K562 (cell line): Measurements from ENCODE around the gene TAX1BP1. TPM values are rescaled to one million over a fixed set of nuclear protein-coding genes. Genes with fewer than 3 reads are reported as not detected.

Source experiments
- ATAC-seq: fragments of 200-7000 bp; cut with Tn5 transposase; 3 replicates; pipeline ENCODE4 v1.9.1; 2020; ENCODE audit warnings: moderate library complexity
- BruUV-seq: library from RNA; stranded (reverse); fragments of 400-500 nt; replicated peaks from 2 replicates; lab custom pipeline; 2021; lab: Mats Ljungman, UMichigan
- CTCF ChIA-PET: fragments of 300-600 bp; formaldehyde crosslinking; extraction: SDS; loops from one replicate; lab custom pipeline; 2021; ENCODE audit warnings: low intra/inter-chr PET ratio; lab: Yijun Ruan, JAX
- POLR2A ChIA-PET: fragments of 300-600, 350-650 bp; sonication (Branson Sonifier 250); formaldehyde crosslinking; extraction: SDS; loops from one replicate; lab custom pipeline; 2021; ENCODE audit warnings: antibody characterized with exemption, inconsistent platforms; lab: Yijun Ruan, JAX
- DNase-seq, 4 experiments: peaks; one replicate each; pipeline versions ENCODE4 v3.0.0 to v3.0.0-alpha.2; 2011 to 2018; ENCODE audit warnings: low spot score in 3 of 4, mixed read lengths in 3 of 4; ENCODE audit errors: extremely low read depth in 1 of 4
- FAIRE-seq: peaks from 2 replicates; lab custom pipeline; 2011; peaks lifted over from hg19 to GRCh38; lab: Jason Lieb, UNC
- H2AFZ ChIP-seq: 2 replicates; pipeline ENCODE4 v1.6.0; 2011; ENCODE audit warnings: low read depth, low read length, control low read depth, inconsistent platforms
- H3K27ac ChIP-seq: fragments of 200-600 bp; 3 replicates; pipeline ENCODE4 v1.8.0; 2011; ENCODE audit warnings: low read depth, mild to moderate bottlenecking, control low read depth, inconsistent platforms, low read length, moderate library complexity, mixed read lengths; ENCODE audit errors: extremely low read depth
- H3K27me3 ChIP-seq, 2 experiments: fragments of 300-600 bp in 1 of 2; 2 replicates in 1 of 2; 3 replicates in 1 of 2; pipeline versions ENCODE4 v1.6.0 to v1.8.0; 2011; ENCODE audit warnings: inconsistent platforms in 2 of 2, low read length in 2 of 2, mild to moderate bottlenecking in 1 of 2, mixed read lengths in 1 of 2, moderate library complexity in 1 of 2; ENCODE audit not compliant: control insufficient read depth in 2 of 2, insufficient read depth in 2 of 2
- H3K36me3 ChIP-seq: fragments of 300-600 bp; 3 replicates; pipeline ENCODE4 v1.8.0; 2011; ENCODE audit warnings: mild to moderate bottlenecking, low read length, inconsistent platforms; ENCODE audit not compliant: control insufficient read depth, insufficient read depth
- H3K4me1 ChIP-seq, 2 experiments: fragments of 200-600 bp in 1 of 2; replicated peaks in 1 of 2; 2 replicates in 1 of 2; 3 replicates in 1 of 2; pipeline versions ENCODE4 v1.5.1 to v1.8.0; 2011; ENCODE audit warnings: inconsistent platforms in 2 of 2, low read length in 2 of 2, mild to moderate bottlenecking in 1 of 2, mixed read lengths in 1 of 2, moderate library complexity in 1 of 2; ENCODE audit not compliant: control insufficient read depth in 2 of 2, insufficient read depth in 2 of 2
- H3K4me2 ChIP-seq: 2 replicates; pipeline ENCODE4 v1.6.1; 2011; ENCODE audit warnings: low read length, control low read depth, inconsistent platforms, mixed read lengths; ENCODE audit not compliant: insufficient read depth
- H3K4me3 ChIP-seq: fragments of 200-600 bp; sonication (generic), shearing (Covaris generic); 2 replicates; pipeline ENCODE4 v1.5.1; 2016; ENCODE audit warnings: control low read depth, inconsistent platforms
- H3K79me2 ChIP-seq: fragments of 200-600 bp; 3 replicates; pipeline ENCODE4 v1.8.0; 2011; ENCODE audit warnings: low read length, inconsistent platforms; ENCODE audit not compliant: control insufficient read depth, insufficient read depth
- H3K9ac ChIP-seq, 2 experiments: 2 replicates each; pipeline versions ENCODE4 v1.6.0 to v1.6.1; 2011; ENCODE audit warnings: low read depth in 2 of 2, low read length in 2 of 2, control low read depth in 1 of 2, inconsistent platforms in 1 of 2, mild to moderate bottlenecking in 1 of 2, mixed read lengths in 1 of 2; ENCODE audit not compliant: insufficient read depth in 1 of 2
- H3K9me1 ChIP-seq: one replicate; pipeline ENCODE4 v1.6.0; 2011; ENCODE audit warnings: inconsistent platforms, mild to moderate bottlenecking, low read length, moderate library complexity; ENCODE audit not compliant: control insufficient read depth, insufficient read depth
- H3K9me3 ChIP-seq: replicated peaks from 2 replicates; pipeline ENCODE4 v1.5.1; 2011; ENCODE audit warnings: low read depth, low read length, inconsistent platforms; ENCODE audit not compliant: control insufficient read depth, insufficient read depth
- H4K20me1 ChIP-seq: replicated peaks from 2 replicates; pipeline ENCODE4 v1.6.1; 2011; ENCODE audit warnings: low read length, inconsistent platforms, mixed read lengths; ENCODE audit not compliant: control insufficient read depth, insufficient read depth
- CEBPG ChIP-seq, 3 experiments: fragments of 200-800 bp in 1 of 3; sonication (Bioruptor generic) in 1 of 3; sonication (generic) in 1 of 3; formaldehyde crosslinking in 1 of 3; IDR thresholded peaks in 2 of 3; conservative IDR thresholded peaks in 1 of 3; 2 replicates each; pipeline versions ENCODE4 v1.6.1 to v1.8.0; 2016 to 2022; ENCODE audit warnings: missing compliant biosample characterization in 2 of 3, missing genetic modification characterization in 2 of 3, mild to moderate bottlenecking in 1 of 3, missing genetic modification reagents in 1 of 3
- HMBOX1 ChIP-seq: sonication (generic); IDR thresholded peaks from 2 replicates; pipeline ENCODE4 v1.6.1; 2016
- KDM1A ChIP-seq, 2 experiments: fragments of 450-650 bp; IDR thresholded peaks; 2 replicates each; pipeline ENCODE4 v1.6.1; 2016; ENCODE audit warnings: mild to moderate bottlenecking in 2 of 2
- WGBS: fragments of 100-300 bp; shearing (Covaris generic); methylation state at CpG from one replicate; pipeline ENCODE4 v1.1.6; 2016; ENCODE audit warnings: low coverage, mixed read lengths; ENCODE audit not compliant: insufficient coverage; ENCODE audit errors: missing lambda C conversion rate; 5-methylcytosine and 5-hydroxymethylcytosine counted together
- in situ Hi-C: fragments of 300-500 bp; cut with MboI; formaldehyde crosslinking; loops from 4 replicates; pipeline ENCODE4 v1.15.0; 2018; ENCODE audit warnings: inconsistent platforms, mixed read lengths
- intact Hi-C: fragments of 100-400 bp; cut with micrococcal nuclease; formaldehyde crosslinking; loops from 2 replicates; pipeline ENCODE4 v1.14.2; 2022
- polyA plus RNA-seq, 8 experiments: library from polyadenylated mRNA; depleted of rRNA in 4 of 8; stranded (reverse) in 5 of 8; unstranded in 3 of 8; fragments of >200 nt; fragmentation: Nextera tagmentation in 2 of 8; fragmentation: Illumina TruSeq in 1 of 8; extraction: Ambion mirVana in 2 of 8; extraction: Trizol in 1 of 8; gene quantifications; 2 replicates each; pipeline versions ENCODE4 v1.2.1 to v1.2.3, GENCODE V29; 2011 to 2014; ENCODE audit warnings: inconsistent platforms in 1 of 8, missing spikeins in 1 of 8
- total RNA-seq, 7 experiments: library from RNA; depleted of rRNA in 6 of 7; stranded (reverse); fragments of >200 nt in 6 of 7; fragmentation: Illumina TruSeq in 2 of 7; extraction: Trizol in 2 of 7; gene quantifications; 2 replicates each; pipeline versions ENCODE4 v1.2.1 to v1.2.3, GENCODE V29; 2011 to 2021; ENCODE audit warnings: low replicate concordance in 1 of 7

TAX1BP1 gene
- total and polyA plus RNA-seq, 9 of the 15 experiments (the other 6 are each of a cell fraction or from before 2014, with no cell fraction given): 49.0 to 119 (median 75.9) TPM

- intact Hi-C loops: no loop called here
- no peaks in the 10 kb centered on the region for H3K27me3 ChIP-seq
Measured at GRCh38 chr7:27750316-27750715, 10.4 kb downstream of the TAX1BP1 start.

More at GRCh38 chr7:27750316-27750715, 10.4 kb downstream of the TAX1BP1 start:
- 27% methylated on average over 2 of the region's 2 CpGs for WGBS
- CTCF ChIA-PET: no interaction called here
- no peaks in the 10 kb centered on the region; the same call in 1 of the 2 replicates for H4K20me1 ChIP-seq
- no TSS peak for BruUV-seq
- no peak overlapping the region for H3K9ac ChIP-seq
- H3K79me2 ChIP-seq: peaks cover 30% of the 10 kb centered on the region
- no peak overlapping the region for H3K27ac ChIP-seq
- FAIRE-seq: peak; percentile 26
- peaks cover 46% of the 10 kb centered on the region for H3K36me3 ChIP-seq
- no peak overlapping the region for H3K4me3 ChIP-seq
- in situ Hi-C loops: no loop called here
- H3K4me1 ChIP-seq: peaks cover 0 to 8% of the 10 kb centered on the region in 2 experiments; a peak in 2 of 5 replicates
- no peaks in the 10 kb centered on the region for H3K9me1 ChIP-seq
- DNase-seq: no peak
- TF ChIP-seq CEBPG (CRISPR knock-in tag; IDR thresholded peaks at IDR 0.05) (no peak), CEBPG (tag; conservative IDR thresholded peaks at IDR 0.05 in 1 of 2, IDR thresholded peaks at IDR 0.05 in 1 of 2) (no peak), HMBOX1 (peak; percentile 90), KDM1A (IDR thresholded peaks at IDR 0.05) (peak; percentile 14 to 24; a peak in 1 of 4 replicates)
- POLR2A ChIA-PET: interaction anchor here (0.9 to 1.4 kb wide), 2 partner anchors 10 to 88 kb away, joined by 3 to 6 read pairs; partner anchors contain the start of genes HIBADH and TAX1BP1
- no peaks in the 10 kb centered on the region for H3K9me3 ChIP-seq
- ATAC-seq: no peak
- no peak overlapping the region for H2AFZ ChIP-seq
- no peak overlapping the region for H3K4me2 ChIP-seq
